Measurements from ENCODE around the gene ELP4.
"Not testable (repeated sequence)": the region's sequence is repeated elsewhere in the genome, so short reads cannot be mapped to it uniquely, and the experiment has no call there.

The ELP4 gene, protein sequence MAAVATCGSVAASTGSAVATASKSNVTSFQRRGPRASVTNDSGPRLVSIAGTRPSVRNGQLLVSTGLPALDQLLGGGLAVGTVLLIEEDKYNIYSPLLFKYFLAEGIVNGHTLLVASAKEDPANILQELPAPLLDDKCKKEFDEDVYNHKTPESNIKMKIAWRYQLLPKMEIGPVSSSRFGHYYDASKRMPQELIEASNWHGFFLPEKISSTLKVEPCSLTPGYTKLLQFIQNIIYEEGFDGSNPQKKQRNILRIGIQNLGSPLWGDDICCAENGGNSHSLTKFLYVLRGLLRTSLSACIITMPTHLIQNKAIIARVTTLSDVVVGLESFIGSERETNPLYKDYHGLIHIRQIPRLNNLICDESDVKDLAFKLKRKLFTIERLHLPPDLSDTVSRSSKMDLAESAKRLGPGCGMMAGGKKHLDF

DNA sequence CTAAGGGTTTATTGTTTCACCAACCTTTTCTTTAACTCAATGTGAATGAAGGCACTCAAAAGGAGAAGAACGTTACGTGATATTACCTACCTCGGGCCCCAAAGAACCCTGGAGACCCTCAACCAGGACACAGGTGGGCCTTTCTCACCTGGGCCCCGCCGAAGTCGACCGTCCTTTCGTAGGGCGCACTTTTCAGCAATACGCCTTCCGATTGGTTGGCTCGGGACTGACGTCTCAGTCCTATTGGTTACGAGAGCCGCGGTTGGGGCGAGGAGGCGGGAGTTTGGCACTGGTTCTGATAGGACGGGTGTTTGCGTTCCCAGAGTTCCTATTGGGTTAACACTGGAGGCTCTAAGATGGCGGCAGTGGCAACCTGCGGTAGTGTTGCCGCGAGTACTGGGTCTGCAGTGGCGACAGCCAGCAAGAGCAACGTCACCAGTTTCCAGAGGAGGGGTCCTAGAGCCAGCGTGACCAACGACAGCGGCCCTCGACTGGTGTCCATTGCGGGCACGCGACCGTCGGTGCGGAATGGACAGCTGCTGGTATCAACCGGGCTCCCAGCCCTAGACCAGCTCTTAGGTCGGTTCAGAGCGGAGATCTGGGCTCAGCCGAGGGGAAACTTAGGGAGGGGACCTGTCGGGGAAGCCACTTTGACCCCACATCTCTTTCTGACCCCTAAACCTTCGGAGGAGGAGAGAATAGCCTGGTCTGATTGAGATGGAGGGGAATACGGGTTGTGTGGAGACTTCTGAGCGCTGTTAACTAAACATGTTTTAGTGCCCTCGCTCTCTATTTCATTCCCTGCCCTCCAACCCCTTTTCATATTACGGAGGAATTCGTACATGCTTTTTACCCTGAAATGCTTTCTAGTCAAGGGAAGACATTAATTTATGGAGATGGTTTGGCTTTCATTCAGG, at the start of gene ELP4, which contains the start of gene IMMP1L:
TSS of gene ELP4 (plus strand) at position 339 of the 917 bp plus-strand sequence. CDS start at position 357, 18 bp downstream.
TSS of gene IMMP1L (minus strand) at position 194 of the 917 bp plus-strand sequence. CDS start 46,346 bp downstream, outside the sequence.
- in situ Hi-C loops (cut with MboI; ENCODE audit: low sequenced_read_pairs), result no loop called here

- in situ Hi-C loops (cut with MboI; ENCODE audit: low sequenced_read_pairs), result no loop called here
These were observed 45.1 kb upstream of the ELP4 start for GRCh38 chr11:31464436-31464835.

- in situ Hi-C loops (cut with MboI; ENCODE audit: low sequenced_read_pairs), result no loop called here
These were observed 35.5 kb upstream of the ELP4 start for GRCh38 chr11:31474083-31474482.

DNA sequence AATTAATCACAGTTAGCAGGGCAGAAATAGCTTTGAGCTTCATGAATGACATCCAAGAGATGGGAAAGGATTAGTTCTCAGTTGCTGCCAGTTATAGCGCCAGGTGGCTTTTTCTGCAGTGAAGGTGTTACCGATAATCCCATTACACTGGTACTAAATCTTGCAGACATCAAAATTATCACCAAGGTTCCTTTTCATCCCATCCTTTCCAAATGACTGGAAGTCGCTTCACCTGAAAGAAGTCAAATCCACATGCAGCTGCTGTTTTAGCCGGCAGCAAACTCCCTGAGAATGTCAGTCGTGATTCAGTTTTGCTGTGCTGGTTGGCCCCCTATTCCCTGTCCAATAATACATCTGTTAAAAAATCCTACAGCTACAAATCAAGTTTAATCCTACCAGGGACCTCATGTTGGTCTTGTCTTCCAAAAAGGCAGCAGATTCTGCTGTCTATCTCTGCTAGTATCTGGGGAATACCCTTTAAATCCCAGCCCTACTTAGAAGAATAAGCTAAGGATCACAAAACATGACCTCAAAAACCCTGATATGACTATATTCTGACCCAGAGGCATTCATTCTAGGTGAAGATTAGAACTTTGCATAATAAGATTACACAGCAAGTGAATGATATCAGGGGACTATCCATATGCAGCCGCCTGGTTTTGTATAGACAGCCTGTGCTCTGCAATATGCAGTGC, 31.9 kb upstream of the ELP4 start:
- in situ Hi-C loops (cut with MboI; ENCODE audit: low sequenced_read_pairs), result no loop called here

GRCh38 chr11:31478223-31478590, 31.4 kb upstream of the ELP4 start:
- in situ Hi-C loops (cut with MboI; ENCODE audit: low sequenced_read_pairs), result no loop called here

DNA sequence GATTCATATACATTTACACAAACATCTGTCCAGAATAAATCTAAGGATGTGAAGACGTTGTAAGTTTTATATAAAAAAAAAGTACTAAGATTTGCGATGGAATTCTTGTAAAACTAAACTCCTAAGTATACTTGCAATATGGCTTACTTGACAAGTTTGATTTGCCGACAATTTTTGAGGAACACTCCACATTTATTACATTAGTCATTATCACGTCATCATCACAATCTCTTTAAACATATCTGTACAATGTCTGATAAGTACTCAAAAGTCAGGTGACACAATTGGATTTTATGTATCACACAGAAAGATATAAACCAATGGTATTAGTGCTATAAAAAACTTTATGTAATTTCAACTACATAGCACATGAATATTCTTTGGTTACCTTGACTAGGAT, 30.5 kb upstream of the ELP4 start:
- in situ Hi-C loops (cut with MboI; ENCODE audit: low sequenced_read_pairs), result no loop called here

DNA sequence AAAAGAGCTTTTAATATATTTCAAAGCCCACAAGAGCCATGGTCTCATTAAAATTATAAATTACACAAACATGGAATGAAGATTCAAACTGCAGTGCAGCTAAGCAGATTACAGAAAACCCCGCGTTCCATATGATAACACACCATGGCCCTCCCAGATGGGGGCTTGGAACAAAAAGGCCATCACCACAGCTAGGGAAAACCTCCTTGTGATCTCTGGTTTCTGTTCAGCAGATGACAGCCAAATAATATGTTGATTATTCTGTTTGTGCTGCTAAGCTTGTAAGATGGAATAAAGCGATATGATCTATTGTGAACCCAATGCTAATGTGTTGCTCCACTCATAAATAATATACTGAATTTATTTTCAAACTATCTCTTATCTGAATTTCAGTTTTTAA, 28.6 kb upstream of the ELP4 start:
- in situ Hi-C loops (cut with MboI; ENCODE audit: low sequenced_read_pairs), result no loop called here

GRCh38 chr11:31484497-31484896, 25.1 kb upstream of the ELP4 start:
- in situ Hi-C loops (cut with MboI; ENCODE audit: low sequenced_read_pairs), result no loop called here

GRCh38 chr11:31487848-31488247, 21.7 kb upstream of the ELP4 start:
- in situ Hi-C loops (cut with MboI; ENCODE audit: low sequenced_read_pairs), result no loop called here

GRCh38 chr11:31492320-31492913, 17.1 kb upstream of the ELP4 start:
- in situ Hi-C loops (cut with MboI; ENCODE audit: low sequenced_read_pairs), result no loop called here

GRCh38 chr11:31493235-31493634, 16.3 kb upstream of the ELP4 start:
- in situ Hi-C loops (cut with MboI; ENCODE audit: low sequenced_read_pairs), result no loop called here

DNA sequence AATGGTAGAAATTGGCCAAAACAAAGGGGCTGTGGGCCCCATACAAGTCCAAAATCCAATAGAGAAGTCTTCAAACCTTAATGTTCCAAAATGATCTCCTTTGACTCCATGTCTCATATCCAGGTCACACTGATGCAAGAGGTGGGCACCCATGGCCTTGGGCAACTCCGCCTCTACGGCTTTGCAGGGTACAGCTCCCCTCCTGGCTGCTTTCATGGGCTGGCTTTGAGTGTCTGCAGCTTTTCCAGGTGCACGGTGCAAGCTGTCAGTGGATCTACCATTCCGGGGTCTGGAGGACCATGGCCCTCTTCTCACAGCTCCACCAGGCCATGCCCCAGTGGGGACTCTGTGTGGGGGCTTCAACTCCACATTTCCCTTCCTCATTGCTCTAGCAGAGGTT, 15.8 kb upstream of the ELP4 start:
- in situ Hi-C loops (cut with MboI; ENCODE audit: low sequenced_read_pairs), result not testable (repeated sequence)

DNA sequence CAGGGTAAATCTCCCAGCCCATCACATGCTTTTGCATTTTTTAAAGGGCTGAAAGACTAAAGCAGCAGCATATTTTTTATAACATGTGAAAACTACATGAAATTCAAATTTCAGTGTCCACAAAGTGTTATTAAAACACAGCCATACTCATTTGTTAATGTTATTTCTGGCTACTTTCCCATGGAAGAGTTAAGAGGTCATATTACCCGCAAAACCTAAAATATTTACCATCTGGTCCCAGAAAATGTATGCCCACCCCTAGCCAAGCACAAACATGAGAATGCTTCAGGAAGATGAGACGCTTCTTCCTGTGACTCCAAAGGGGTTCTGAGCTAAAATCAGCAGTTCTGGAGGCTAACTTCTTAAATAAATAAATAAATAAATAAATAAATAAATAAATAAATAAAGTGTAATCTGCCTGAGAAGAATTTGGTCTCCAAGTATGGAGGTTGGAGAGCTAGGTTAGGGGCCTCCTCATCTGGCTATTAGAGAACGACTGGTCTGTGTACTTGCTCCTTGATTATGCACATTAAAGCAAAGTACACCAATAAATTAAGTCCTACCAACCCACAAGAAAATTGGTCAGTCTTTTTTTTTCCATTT, 9.9 kb upstream of the ELP4 start:
- in situ Hi-C loops (cut with MboI; ENCODE audit: low sequenced_read_pairs), result no loop called here

DNA sequence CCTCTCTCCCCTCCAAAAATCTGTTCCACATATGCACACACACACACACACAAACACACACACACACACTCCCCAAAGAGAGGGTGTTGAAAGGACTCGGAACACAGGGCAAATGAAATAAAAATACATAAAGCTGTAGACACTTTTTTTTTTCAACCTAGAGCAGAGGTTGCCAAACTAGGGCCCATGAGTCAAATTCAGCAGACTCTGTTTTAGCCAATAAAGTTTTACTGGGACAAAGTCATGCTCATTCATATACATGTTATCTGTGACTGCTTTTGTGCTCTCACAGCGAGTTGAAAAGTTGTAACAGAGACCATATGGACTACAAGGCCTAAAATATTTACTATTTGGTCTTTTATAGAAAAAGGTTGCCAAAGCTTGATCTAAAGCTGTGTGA, 9.0 kb upstream of the ELP4 start:
- in situ Hi-C loops (cut with MboI; ENCODE audit: low sequenced_read_pairs), result no loop called here

DNA sequence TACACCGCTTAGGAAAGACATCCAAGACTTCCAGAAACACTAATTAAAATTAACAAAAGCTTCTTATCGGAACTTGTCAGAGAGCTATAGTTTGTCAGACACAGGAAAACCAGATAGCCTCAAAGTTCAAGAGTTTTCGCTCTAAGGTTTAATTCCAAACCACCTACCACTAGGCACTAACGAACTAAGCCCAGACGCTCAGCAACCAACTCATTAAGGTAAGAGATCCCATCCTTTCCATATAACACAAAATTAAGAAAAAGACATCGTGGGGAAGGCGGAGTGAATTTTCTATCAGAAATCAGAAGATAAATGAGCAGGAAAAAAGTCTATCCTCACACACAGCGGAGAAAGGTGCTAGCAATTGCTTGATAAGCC, 527 bp upstream of the ELP4 start:
- in situ Hi-C loops (cut with MboI; ENCODE audit: low sequenced_read_pairs), result no loop called here

DNA sequence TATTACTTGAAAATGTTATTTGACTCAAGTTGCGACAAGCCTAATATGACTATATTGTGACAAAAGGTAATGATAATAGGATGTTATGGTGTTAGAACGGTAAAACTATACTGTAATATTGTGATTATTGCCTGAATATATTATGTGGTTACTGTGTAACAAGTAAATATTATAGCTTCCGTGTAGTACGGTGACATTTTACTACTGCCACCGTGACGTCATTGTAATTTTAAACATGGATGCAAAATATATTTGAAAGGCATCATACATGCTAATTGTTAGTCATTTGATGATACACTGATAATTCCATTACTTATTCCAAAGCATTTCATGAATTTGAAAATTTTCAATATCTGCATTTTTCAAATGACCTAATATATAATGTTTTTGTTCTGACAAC, 2.5 kb downstream of the ELP4 start:
- in situ Hi-C loops (cut with MboI; ENCODE audit: low sequenced_read_pairs), result no loop called here

DNA sequence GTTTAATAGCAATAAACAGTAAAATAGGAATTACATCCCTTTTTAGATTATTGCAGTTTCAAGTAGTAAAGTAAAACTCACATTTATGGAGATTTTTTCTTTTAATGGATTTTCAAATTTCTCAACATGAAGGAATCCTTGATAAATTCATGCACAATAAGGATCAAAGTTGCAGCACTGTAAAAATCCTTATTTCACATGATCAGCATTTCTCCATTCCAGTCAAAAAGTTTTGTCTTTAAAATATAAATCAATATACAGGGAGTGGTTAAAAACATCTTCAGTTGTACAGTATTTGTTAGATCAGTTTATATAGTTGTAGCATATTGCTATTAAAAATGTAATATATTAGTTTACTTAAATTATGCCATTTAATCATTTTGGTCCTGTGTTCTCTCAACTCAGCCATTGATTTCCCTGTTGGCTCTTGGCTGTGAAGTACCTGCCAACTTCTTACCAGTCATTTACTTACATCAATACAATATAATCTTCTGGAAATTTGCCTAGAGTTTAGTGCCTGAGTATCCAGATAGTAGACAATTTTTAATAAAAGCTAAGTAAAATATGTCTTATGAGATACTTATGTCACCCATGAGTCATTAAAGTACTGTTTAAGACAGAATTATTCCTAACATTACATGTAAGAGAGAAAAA, 12.1 kb downstream of the ELP4 start:
- in situ Hi-C loops (cut with MboI; ENCODE audit: low sequenced_read_pairs), result no loop called here

DNA sequence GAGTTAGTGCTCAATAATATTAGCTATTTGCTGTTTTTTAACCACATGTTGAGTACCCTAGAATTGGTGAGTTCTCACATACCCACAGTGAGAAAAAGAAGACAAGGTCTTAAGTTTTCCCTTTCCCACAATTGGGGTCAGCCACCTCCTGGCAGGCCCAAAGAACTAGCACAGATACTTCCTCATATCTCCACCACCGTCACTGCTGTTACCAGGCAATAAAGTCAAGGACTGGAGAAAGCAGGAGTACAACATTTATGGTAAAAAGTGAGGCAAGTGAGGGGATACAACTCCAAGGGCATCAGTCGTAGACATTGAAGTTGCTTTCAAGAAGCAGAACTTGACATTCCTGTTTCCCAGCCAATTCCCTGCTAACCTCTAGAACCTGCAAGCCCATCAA, 19.6 kb downstream of the ELP4 start:
- in situ Hi-C loops (cut with MboI; ENCODE audit: low sequenced_read_pairs), result no loop called here

DNA sequence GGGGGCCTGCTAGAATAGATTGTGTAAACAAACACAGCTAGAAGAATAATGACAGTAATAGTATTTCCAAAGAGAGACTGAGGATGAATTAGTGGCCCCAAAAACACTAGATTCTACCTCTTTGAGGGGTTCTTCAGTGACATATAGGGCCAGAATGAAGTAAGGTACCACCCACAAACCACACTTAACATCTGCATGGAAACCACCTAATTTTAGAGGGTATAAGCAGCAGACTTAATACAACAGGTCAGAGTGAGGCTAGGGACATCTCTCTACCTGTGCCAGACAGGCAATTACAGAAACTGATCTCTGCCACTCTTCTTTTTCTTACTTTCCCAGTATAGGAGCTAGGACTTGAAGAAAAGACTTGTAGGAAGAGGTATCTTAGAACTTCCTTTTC, 20.1 kb downstream of the ELP4 start:
- in situ Hi-C loops (cut with MboI; ENCODE audit: low sequenced_read_pairs), result no loop called here

- in situ Hi-C loops (cut with MboI; ENCODE audit: low sequenced_read_pairs), result no loop called here
These were observed 21.7 kb downstream of the ELP4 start for GRCh38 chr11:31531293-31531692.
